ENCODE results near the gene SMIM41. TPM values are rescaled to one million over a fixed set of nuclear protein-coding genes. Genes with fewer than 3 reads are reported as not detected.

Gene SMIM41
- total RNA-seq, 1 donor: 0.43 TPM

DNA sequence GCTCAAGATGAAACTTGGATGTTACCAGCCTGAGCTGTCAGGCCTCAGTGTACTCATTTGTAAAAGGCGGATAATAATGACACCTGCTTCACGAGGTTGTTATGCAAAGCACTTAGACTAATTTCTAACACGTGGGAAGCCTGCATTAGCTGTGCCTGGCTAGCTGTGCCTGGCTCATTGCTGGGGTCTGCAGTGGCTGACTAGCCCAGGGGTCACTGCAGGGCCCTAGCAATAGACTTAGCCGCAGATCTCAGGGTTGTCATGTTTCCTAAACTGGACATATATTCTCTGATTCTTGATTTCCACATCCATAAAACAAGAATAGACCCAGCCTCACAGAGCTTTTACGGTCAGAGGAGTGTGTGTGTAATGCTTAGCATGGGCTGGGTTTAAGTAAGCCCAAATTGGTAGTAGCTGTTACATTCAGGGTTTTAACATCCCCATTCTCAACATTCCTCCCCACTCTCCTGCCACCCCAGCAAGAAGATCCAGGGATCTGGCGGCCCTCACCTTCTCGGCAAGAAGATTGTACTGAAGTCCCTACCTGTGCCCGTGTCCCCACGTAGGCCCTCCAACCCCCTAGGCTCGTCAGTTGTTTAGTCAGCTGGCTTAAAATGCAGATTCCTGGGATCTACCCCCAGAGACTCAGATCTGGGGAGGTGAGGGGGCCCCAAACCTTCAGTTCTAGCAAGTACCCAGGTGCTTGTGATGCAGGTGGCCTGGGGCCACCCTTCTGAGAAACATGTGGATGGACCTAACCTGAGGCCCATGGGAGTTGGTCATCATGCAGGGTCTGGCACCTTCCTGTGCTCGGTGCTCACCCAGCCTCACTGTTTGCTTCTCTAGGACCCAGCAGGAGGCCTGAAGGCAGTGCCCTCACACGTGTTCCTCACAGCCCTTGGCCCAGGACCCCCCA is 19.7 kb upstream of the SMIM41 start:
- DNase-seq (ENCODE audit: low read depth): peak; percentile 89
- TF ChIP-seq, protein P1, sequence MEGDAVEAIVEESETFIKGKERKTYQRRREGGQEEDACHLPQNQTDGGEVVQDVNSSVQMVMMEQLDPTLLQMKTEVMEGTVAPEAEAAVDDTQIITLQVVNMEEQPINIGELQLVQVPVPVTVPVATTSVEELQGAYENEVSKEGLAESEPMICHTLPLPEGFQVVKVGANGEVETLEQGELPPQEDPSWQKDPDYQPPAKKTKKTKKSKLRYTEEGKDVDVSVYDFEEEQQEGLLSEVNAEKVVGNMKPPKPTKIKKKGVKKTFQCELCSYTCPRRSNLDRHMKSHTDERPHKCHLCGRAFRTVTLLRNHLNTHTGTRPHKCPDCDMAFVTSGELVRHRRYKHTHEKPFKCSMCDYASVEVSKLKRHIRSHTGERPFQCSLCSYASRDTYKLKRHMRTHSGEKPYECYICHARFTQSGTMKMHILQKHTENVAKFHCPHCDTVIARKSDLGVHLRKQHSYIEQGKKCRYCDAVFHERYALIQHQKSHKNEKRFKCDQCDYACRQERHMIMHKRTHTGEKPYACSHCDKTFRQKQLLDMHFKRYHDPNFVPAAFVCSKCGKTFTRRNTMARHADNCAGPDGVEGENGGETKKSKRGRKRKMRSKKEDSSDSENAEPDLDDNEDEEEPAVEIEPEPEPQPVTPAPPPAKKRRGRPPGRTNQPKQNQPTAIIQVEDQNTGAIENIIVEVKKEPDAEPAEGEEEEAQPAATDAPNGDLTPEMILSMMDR (IDR thresholded peaks at IDR 0.05; ENCODE audit: insufficient read depth, low read depth, low read length): no peak
- no peak overlapping the region for H3K4me3 ChIP-seq (ENCODE audit: low read depth, low read length)

DNA sequence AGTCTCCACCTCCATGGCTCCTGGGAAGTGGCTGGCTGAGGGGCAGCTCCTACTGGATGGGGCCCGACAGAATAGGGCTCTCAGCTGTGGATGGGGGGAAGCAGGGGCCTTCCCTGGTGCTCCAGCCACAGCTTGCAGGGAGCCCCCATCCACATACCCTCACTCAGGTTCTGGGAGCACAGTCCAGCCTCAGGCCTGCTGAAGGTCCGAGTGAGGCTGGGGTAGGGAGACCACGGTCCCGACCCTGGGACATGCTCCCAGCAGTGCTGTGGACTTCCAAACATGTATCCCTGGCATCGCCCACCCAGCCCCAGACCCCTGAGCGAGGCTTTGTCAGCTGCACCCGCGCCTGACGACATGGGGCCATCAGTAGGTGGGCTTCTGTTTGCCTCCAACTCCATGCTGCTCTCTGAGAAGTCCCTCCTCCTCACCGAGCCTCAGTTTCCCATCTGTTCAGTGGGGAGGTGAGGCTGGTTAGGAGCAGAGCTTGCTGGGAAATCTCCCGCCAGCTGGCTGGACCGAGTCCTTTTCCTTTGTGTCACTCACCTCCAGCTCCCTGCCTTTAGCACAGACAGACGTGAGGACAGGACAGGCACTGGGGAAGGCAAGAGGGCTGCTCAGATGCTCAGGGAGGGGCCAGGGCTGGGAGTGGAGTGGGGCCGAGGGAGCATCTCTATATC is 18.9 kb upstream of the SMIM41 start:
- peak; percentile 48 for DNase-seq (ENCODE audit: low read depth)
- H3K4me3 ChIP-seq (ENCODE audit: low read depth, low read length): no peak overlapping the region
- TF ChIP-seq, protein P1 (IDR thresholded peaks at IDR 0.05; ENCODE audit: insufficient read depth, low read depth, low read length): no peak

GRCh38 chr12:52061470-52062166 is 17.9 kb upstream of the SMIM41 start:
- H3K4me3 ChIP-seq (ENCODE audit: low read depth, low read length): no peak overlapping the region
- no peak for DNase-seq (ENCODE audit: low read depth)
- TF ChIP-seq, protein P1 (IDR thresholded peaks at IDR 0.05; ENCODE audit: insufficient read depth, low read depth, low read length): no peak

DNA sequence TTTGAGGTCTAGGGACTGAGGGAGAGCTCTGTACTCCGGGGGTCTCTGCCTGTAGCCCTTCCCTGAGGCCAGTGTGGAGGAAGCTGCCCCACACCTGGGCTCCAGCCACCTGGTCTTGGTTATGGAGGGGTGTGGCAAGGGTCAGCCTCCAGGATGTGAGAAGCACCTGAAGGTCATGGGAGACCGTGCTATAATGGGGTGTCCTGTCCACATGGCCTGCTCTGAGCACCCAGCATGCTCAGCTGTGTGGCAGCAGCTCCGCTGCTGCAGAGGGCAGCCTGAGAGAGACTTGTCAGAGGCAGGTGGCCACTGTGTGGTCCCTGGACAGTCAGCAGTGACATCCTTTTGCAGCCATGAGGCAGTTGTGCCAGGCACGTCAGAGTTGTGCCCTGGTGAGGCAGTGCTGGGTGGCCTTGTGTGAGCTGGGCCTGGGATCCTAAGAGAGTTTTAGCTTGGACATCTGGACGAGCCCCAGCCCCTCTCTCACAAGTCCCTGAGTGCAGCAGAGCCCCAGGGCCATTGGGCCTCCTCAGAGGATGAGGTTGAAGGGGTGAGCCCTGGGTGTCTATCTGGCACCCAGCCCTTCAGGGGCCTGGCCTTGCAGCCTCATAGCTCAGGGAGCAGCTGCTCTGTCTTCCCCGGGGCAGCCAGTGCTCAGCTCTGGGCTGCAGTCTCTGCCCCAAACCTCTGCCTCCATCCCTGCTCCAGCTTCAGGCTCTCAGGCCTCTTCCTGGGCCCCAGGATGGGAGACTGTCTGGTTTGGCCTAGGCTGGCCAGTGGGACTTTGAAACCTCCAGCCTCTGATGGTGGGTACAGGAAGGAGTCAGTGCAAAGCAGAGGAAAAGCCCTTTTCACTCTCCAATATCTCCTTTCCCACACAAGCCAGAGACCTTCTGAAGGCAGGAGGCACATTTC is 17.1 kb upstream of the SMIM41 start:
- DNase-seq (ENCODE audit: low read depth): no peak
- H3K4me3 ChIP-seq (ENCODE audit: low read depth, low read length): no peak overlapping the region

GRCh38 chr12:52063082-52063924 is 16.2 kb upstream of the SMIM41 start:
- TF ChIP-seq, protein P1 (IDR thresholded peaks at IDR 0.05; ENCODE audit: insufficient read depth, low read depth, low read length): no peak
- no peak overlapping the region for H3K4me3 ChIP-seq (ENCODE audit: low read depth, low read length)
- no peak for DNase-seq (ENCODE audit: low read depth)

More for the DNA sequence above, 17.1 kb upstream of the SMIM41 start:
- TF ChIP-seq, protein P1 (IDR thresholded peaks at IDR 0.05; ENCODE audit: insufficient read depth, low read depth, low read length): no peak

Measured in fibroblast of villous mesenchyme (primary cell).